ENCODE results near the gene ZNF32.

Gene ZNF32

GRCh38 chr10:43669386-43669785, 20.7 kb upstream of the ZNF32 start:
- Histone ChIP-seq H3K27me3 (ENCODE audit: insufficient read depth, low read depth) (no peaks in the 10 kb centered on the region), H3K4me1 (ENCODE audit: low read depth, poor library complexity, severe bottlenecking) (no peaks in the 10 kb centered on the region), H3K36me3 (ENCODE audit: insufficient read depth) (no peaks in the 10 kb centered on the region), H3K9ac (no peak overlapping the region), H3K27ac (no peak overlapping the region), H3K4me2 (no peak overlapping the region), H3K79me2 (ENCODE audit: insufficient read depth, low read depth) (no peaks in the 10 kb centered on the region), H3K4me3 (IDR thresholded peaks at IDR 0.05; ENCODE audit: insufficient read depth, low read depth, low read length) (no peak overlapping the region), H4K20me1 (ENCODE audit: insufficient read depth) (no peaks in the 10 kb centered on the region), H2AFZ (ENCODE audit: low read depth) (no peak overlapping the region)
- TF ChIP-seq, protein P1, sequence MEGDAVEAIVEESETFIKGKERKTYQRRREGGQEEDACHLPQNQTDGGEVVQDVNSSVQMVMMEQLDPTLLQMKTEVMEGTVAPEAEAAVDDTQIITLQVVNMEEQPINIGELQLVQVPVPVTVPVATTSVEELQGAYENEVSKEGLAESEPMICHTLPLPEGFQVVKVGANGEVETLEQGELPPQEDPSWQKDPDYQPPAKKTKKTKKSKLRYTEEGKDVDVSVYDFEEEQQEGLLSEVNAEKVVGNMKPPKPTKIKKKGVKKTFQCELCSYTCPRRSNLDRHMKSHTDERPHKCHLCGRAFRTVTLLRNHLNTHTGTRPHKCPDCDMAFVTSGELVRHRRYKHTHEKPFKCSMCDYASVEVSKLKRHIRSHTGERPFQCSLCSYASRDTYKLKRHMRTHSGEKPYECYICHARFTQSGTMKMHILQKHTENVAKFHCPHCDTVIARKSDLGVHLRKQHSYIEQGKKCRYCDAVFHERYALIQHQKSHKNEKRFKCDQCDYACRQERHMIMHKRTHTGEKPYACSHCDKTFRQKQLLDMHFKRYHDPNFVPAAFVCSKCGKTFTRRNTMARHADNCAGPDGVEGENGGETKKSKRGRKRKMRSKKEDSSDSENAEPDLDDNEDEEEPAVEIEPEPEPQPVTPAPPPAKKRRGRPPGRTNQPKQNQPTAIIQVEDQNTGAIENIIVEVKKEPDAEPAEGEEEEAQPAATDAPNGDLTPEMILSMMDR (conservative IDR thresholded peaks at IDR 0.05; ENCODE audit: low read depth, low read length) = no peak

- H3K4me2 ChIP-seq = no peak overlapping the region
- no peak overlapping the region for H3K4me3 ChIP-seq (IDR thresholded peaks at IDR 0.05; ENCODE audit: insufficient read depth, low read depth, low read length)
Measured at GRCh38 chr10:43667761-43668386, 19.2 kb upstream of the ZNF32 start.

GRCh38 chr10:43667317-43667731, 18.6 kb upstream of the ZNF32 start:
- H3K27me3 ChIP-seq (ENCODE audit: insufficient read depth, low read depth) = no peaks in the 10 kb centered on the region
- H4K20me1 ChIP-seq (ENCODE audit: insufficient read depth) = no peaks in the 10 kb centered on the region
- no peaks in the 10 kb centered on the region for H3K4me1 ChIP-seq (ENCODE audit: low read depth, poor library complexity, severe bottlenecking)
- H3K27ac ChIP-seq = no peak overlapping the region
- H3K36me3 ChIP-seq (ENCODE audit: insufficient read depth) = no peaks in the 10 kb centered on the region
- no peaks in the 10 kb centered on the region for H3K79me2 ChIP-seq (ENCODE audit: insufficient read depth, low read depth)
- H3K4me2 ChIP-seq = no peak overlapping the region
- H2AFZ ChIP-seq (ENCODE audit: low read depth) = no peak overlapping the region
- no peak overlapping the region for H3K4me3 ChIP-seq (IDR thresholded peaks at IDR 0.05; ENCODE audit: insufficient read depth, low read depth, low read length)
- TF ChIP-seq, protein P1 (conservative IDR thresholded peaks at IDR 0.05; ENCODE audit: low read depth, low read length) = no peak
- H3K9ac ChIP-seq = no peak overlapping the region

More at GRCh38 chr10:43667761-43668386, 19.2 kb upstream of the ZNF32 start:
- H2AFZ ChIP-seq (ENCODE audit: low read depth) = no peak overlapping the region
- H3K9ac ChIP-seq = no peak overlapping the region
- H3K36me3 ChIP-seq (ENCODE audit: insufficient read depth) = no peaks in the 10 kb centered on the region
- H4K20me1 ChIP-seq (ENCODE audit: insufficient read depth) = no peaks in the 10 kb centered on the region
- H3K27ac ChIP-seq = no peak overlapping the region
- H3K79me2 ChIP-seq (ENCODE audit: insufficient read depth, low read depth) = no peaks in the 10 kb centered on the region
- no peaks in the 10 kb centered on the region for H3K27me3 ChIP-seq (ENCODE audit: insufficient read depth, low read depth)
- no peaks in the 10 kb centered on the region for H3K4me1 ChIP-seq (ENCODE audit: low read depth, poor library complexity, severe bottlenecking)
- TF ChIP-seq, protein P1 (conservative IDR thresholded peaks at IDR 0.05; ENCODE audit: low read depth, low read length) = no peak

DNA sequence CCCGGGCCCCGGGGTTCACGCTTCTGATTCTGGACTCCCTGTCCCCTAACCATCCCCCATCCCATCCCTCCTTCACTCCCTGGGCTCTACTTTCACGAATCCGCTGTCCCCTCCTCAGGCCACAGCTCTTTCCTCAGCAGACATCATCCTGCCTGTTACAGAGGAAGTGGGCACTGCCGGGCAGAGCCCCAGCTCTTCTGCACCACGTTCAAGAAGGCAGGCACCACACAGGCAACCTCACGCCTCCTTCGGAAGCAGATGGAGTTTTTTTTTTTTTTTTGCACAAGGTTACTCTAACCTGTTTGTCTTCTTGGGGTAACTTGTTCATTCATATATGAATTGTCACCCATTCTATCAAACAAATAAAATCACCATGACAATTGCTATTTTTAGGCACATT, 17.9 kb upstream of the ZNF32 start:
- no peak overlapping the region for H3K9ac ChIP-seq
- H3K4me2 ChIP-seq = no peak overlapping the region

More for the DNA sequence above, 17.9 kb upstream of the ZNF32 start:
- H4K20me1 ChIP-seq (ENCODE audit: insufficient read depth) = no peaks in the 10 kb centered on the region
- H2AFZ ChIP-seq (ENCODE audit: low read depth) = no peak overlapping the region
- no peak overlapping the region for H3K4me3 ChIP-seq (IDR thresholded peaks at IDR 0.05; ENCODE audit: insufficient read depth, low read depth, low read length)
- no peaks in the 10 kb centered on the region for H3K27me3 ChIP-seq (ENCODE audit: insufficient read depth, low read depth)
- H3K4me1 ChIP-seq (ENCODE audit: low read depth, poor library complexity, severe bottlenecking) = no peaks in the 10 kb centered on the region
- H3K27ac ChIP-seq = no peak overlapping the region
- no peaks in the 10 kb centered on the region for H3K79me2 ChIP-seq (ENCODE audit: insufficient read depth, low read depth)
- H3K36me3 ChIP-seq (ENCODE audit: insufficient read depth) = no peaks in the 10 kb centered on the region
- TF ChIP-seq, protein P1 (conservative IDR thresholded peaks at IDR 0.05; ENCODE audit: low read depth, low read length) = no peak
